Ecto neural progenitor cell (in vitro differentiated cells): ENCODE results near the gene CNTN2.

ENCODE experiments used
- DNase-seq: peaks from one replicate; pipeline ENCODE4 v3.0.0-alpha.2; 2018; ENCODE audit warnings: low spot score

Gene CNTN2

DNA sequence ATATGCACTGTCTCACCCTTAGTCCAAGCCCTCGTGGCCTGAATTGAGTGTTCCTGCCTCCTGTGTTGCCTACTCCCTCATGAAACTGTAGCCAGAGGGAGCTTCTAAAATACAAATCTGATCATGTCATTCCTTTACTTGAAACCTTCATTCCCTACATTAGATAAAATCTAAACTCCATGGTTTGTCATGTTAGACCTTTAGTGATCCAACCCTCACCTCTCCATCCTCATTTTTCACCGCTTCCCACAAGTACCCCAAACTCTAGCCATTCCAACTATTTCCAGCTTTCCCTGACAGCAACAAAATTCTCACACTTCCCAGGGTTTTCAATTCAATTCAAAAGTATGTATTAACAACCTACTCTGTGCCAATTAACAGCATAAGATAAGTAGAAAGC, 18.3 kb upstream of the CNTN2 start:
- DNase-seq, result no peak

DNA sequence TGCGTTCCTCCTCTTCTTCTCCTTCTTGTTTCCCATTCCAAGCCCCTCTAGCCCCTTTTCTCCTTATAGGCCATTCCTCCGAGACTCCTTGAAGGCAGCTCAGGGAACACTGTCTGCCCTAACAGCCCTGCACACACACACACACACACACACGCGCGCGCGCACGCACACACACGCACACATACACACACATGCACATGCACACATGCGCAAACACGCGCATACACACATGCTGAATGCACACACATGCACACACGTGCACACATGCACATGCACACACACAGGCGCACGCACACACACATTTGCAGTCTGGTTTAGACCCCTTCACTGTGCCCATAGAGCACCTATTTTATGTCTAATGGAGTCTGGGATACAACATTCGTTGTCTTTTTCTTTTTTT, 17.8 kb upstream of the CNTN2 start:
- DNase-seq, result no peak

DNA sequence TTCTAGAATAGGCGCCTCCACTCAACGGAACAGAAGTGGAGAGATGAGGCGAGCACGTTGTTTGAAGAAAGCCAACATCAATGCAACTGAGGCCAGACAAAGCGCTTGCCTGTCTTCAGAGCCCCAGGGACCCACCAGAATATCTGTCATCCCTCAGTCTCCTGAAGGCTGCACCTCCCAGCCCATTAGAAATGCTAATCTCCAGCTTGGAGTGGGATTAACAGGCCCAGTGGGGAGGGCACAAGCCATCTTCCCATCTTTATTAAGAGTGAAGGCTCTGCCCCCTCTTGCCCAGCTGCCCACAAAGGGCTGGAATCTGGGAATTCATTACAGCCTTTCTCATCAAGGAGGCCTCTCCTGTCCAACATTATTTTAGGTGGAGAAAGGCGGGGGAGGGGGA, 16.8 kb upstream of the CNTN2 start:
- peak; percentile 73 for DNase-seq

DNA sequence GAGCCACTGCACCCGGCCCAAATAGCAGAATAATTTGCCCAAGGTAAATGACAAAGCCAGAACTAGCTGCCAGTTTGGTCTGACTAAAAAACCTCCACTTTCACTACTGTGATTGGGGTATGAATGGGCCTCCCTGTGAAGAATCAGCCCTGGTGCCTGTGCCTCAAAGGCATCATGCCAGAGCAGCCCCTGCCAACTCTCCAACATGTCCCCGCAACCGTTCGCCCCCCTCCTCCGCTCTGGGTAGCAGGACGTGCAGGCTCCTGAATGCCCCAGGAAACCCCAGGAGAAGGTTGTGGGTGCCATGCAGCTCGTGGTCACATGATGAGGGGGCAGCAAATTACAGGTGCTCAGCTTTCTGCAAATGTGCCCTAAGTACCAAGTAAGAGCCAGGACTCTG, 14.6 kb upstream of the CNTN2 start:
- DNase-seq, result no peak

DNA sequence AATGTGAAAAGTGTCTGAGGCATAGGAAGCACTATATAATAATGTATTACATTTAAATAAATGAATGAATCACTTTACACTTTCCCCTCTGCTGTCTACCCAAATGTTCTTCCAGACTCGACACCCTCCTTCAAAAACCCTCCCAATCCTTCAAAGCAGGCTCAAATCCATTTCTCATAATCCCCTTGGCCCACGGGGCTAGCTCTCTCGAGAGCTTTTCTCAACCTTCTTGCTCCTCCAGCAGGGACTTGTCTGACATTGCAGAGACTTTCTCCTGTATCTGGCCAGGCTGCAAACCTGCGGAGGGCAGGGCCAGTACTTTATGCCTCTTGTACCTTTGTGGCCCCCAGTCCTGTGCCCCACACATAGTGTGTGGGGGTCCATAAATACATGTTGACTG, 14.1 kb upstream of the CNTN2 start:
- no peak for DNase-seq

DNA sequence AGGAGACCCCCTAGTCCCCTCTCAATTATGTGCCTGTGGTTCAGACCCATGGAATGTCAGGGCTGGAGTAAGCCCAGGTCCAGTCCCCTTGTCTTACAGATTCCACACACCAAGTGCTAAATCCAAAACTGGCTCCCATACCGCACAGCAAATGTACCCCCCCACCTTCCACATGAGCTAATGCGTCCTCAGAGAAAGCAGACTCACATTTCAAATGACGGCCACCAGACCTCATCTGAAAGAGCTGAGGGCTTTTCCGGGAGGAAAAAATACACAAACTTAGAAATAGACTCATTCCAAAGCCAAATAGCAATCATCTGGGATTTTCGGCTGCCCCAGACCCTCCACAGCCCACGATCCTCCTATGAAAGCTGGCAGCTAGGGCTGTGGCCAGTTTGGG, 12.8 kb upstream of the CNTN2 start:
- DNase-seq, result no peak

DNA sequence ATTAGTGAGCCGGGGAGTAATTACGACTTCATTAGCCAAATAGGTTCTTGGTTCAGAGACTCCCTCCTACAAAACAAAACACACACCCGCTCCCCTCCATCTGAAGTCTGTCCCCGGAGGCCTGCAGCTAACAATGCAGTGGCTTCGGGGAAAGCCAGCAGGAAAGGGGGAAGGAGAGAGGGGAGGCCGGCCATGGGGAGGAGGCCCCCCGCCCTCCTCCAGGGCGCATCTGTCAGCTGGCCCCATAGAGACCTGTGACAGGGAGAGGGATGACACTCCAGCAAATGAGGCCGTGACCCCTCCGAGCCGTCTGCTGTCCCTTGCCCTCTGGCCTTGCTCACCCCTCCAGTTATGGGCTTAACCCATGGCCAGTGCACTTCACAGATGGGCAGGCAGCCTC, 12.1 kb upstream of the CNTN2 start:
- no peak for DNase-seq

DNA sequence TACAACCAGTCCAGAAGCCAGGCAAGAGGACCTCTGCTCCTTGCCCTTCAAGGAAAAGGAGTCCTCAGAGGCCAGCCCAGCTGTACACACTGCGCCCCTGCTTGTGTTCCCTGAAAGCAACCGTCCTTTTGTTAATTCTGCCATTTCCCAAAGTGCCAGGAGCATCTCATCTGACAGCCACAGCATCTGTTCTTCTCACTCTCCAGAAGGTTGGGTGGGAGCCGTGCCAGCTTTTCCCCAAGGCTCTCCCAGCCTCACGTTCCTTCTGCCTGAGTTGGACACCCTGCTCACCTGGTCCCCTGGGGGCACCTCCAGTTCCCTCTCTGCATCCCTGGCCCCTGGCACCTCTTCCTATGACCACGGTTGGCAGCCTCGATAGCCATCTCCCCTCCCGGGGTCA, 10.5 kb upstream of the CNTN2 start:
- no peak for DNase-seq

DNA sequence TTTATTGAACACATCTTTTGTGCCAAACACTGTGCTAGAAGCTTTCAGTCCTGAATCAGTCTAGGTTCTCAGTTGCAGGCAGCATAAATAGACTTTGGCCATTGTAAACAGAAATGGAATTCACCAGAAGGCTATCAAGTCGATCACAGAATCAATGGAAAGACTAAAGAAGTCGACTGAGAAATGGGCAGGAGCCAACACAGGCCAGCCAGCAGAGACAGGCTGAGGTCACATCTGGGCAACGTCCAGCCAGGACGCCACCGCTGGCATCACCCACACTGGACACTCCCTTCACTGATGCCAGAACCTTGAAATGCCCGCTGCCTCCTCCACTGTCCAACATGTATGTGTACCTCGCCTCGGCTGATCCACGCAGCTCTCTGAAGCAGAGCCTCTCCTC, 5.5 kb upstream of the CNTN2 start:
- no peak for DNase-seq

DNA sequence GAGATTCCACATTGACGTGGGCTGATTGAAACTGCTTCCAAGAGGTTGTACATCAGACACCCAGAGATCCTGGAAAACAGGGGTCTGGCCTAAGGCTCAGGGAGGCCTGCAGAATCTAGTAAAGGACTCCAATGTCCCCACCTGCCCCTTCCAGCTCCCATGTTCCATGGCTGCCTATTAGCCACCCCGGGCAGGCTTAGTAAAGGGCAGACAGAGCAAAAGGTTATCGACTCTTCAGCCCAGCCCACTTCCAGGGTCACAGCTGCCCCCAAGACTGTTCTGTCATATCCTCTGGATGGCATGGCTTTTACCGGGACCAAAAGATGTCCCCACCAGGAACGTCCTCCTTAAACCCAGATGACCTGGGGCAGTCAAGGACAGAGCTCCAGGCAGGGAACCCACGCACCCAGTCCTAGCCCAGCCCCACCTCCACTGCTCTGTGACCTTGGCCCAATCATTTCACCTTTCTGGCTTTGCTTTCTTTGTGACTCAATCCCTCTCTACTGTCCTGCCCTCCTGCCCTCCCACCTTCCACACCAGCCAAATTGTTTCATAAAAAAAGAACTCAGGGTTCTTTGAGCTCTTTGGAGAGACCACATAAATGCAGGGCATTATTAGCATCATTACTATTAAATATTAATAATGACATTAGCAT, 4.8 kb upstream of the CNTN2 start:
- no peak for DNase-seq

DNA sequence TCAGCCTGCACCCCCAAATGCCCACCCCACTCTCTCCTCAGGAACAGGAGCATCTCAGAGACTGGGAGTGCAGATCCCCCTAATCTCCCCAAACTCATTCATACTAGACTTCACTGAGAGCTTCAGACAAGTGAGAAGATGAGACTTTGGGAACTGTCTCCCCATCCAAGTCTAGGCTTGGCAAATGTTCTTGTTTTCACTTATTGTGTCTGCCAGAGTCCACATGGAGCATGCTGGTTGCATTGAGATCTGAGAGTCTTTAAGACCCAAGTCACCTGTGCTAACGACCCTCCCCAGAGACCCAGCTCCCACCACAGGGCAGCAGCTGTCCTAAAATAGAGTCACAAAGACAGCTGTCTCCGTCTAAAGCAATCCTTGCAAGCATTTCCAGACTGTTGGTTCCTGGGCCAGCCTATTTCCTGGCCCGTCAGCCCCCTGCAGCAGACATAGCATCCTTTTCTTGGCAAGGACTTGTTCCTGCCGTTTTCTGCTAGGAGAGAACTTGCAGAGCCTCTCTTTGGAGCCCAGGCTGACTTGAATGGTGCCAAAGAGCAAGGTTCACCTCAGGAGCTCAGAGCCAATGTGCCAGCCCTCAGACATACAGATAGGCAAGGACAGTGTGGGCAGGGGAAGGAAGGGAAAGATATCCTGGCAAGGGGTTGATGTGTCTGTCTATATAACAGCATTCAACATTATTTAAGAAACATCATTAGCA, 1.9 kb upstream of the CNTN2 start:
- no peak for DNase-seq

DNA sequence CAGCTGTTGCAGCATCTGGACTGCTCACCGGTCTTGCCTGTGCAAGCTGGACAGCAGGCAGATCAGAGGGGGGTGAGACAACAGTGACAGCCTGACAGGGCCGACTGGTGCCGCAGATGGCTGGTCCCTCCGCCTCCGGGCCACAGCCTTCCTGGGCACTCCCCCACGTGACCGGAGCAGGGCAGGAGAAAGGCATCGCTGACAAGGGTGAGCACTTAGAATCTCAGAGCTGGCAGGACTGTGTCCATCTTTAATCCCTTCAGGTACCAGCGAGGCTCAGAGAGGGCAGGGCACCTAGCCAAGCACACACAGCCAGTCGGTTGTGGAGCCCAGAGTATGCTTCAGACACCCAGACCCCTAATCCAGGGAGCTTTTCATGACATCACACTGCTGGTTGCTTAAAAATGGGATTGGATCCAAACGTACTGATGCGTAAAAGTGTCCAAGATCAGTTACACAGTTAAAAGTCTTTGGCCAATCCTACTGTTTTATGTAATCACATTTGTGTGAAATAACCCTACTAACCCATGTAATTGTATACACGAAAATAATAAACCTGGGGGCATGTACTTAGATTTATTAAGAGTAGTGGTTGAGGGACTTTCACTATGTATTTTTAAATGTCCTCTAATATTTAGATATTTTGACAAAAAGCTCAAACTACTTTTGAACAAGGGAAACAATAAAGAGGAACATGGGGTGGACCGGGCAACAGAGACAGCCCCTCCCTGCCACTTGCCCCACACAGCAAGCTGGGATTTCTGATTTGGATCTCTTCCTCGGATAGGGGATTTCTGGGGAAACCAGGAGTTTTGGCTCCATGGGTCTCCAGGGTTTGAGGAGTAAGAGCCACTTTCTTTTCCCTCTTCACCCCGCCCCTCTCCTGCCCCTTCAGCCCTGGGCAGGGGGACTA, 758 bp upstream of the CNTN2 start:
- DNase-seq, result no peak

DNA sequence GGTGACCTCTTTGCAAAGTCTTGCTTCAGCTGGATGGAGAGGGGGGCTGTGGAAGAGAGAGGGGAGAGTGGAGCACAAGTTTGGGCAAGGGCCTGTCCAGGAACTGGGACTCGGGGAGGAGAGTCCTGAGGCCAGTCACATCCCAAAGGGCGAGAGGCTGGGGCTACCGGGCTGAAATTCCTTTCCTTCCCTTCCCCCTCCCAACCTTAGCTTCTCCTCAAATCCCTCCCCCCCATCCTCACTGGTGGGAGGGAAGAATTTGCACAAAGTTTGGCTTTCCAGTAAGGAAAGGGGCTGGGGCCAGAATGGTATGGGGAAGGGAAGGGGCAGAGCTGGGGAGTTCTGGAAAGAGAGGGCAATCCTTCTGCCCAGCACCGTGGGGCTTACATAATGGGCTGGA, 854 bp downstream of the CNTN2 start:
- no peak for DNase-seq

DNA sequence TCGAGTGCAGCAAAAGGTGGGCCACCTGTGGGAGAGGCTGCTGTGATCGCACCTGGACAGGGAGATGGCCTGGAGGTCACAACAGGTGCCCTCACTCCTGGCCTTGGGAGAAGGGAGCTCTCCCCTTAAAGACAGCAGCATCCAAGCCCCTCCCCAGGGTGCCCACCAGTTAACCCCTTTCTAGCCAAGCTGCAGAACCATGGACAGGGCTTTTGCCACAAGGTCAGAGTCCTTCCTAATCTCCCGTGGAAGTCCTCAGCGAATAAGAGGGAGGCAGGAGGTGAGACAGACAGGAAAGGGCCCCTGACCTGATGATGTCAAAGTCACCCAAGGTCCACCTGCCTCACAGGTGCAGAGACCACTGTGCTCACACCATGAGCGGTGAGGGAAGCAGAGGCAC, 1.7 kb downstream of the CNTN2 start:
- no peak for DNase-seq

DNA sequence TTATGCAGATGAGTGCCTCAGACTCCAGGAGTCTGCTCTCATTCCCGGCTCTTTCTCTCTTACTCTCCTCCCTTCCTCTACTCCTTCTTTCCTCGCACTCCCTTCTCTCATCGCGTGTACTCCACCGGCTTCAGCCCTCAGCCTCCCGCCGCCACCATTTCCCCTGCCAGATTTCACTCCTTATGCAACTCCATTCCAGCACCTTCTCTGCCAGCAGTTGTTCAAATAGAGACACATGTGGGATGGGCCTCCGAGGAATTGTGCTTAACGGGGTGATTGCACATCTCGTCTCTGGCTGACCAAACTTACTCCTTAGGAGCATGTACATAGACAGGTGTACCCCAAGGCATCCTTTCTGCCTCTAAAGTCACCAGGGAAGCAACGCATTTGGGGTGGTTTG, 2.1 kb downstream of the CNTN2 start:
- DNase-seq, result no peak

DNA sequence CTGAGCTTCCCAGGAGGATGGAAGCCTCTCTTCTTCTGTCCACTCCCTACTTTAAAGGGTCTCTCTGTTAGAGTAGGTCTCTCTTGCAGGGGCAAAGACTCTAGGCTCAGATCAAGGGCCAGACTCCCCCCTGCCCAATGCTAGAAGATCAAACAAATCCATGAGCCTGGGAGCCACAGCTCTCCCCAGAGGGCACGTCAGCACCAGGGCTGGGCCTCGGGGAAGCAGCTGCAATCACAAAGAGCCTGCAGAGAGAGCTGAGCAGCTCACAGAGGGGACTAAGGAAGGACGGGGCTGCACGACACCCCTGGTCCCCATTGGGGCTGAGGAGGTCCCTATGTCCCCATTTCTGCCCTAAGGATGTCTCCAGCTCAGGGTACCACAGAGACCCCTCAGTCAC, 3.9 kb downstream of the CNTN2 start:
- DNase-seq, result no peak

DNA sequence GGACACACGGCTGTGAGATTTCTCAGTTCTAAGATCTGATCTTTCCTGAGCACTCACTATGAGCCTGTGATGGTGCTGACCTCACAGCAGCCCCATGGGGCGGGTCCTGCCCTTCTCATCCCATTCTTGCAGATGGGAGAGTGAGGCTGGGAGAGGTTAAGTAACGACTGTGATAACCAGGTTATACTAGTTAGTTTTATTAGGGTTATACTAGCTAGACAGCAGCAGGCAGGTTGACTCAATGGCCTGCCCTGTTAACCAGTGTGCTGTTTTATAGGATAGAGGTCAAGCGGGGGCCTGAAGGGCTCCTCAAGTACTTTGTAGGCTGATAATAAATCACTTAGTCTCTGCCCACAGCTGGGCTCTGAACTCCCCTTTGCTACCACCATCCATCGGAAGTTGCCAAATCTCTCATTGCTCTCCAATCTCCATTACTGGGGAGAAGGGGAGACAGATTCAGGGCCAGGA, 4.8 kb downstream of the CNTN2 start:
- no peak for DNase-seq

DNA sequence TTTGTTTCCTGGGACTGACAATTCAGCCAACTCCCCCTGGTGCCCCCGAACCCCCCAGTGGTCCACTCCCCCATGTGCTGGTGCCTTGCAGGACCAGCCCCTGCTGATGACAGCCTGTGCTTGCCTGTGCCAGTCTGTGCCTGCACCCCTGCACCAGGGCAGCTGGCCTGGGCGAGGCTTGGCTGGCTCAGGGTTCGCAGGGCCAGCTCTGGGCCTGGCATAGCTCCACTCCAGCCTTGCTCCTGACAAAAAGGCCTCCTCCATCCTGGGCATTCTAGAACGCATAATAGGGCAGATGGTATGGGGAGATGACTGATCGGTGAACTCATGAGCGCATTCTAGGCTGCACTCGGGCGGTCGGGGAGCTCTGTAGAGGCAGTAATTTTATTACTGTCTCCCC, 5.4 kb downstream of the CNTN2 start:
- no peak for DNase-seq

DNA sequence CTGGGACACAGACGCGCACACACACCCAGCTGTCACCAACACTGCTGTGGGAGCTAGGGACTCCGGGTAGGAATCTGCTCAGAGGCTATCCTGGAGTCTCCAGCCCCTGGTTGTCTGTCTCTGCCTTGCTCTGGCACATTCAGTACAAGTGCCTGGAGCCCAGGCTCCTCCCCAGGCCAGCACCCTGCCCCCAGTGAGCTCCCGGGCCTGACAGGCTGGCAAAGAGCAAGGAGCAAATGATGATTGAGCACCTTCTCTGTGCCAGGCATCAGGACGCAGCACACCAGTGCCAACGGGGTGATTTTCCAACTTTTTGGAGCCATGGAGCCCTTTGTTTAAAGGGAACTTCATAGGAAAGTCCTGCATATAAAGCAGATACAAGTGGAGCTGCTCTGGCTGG, 6.5 kb downstream of the CNTN2 start:
- DNase-seq, result no peak

DNA sequence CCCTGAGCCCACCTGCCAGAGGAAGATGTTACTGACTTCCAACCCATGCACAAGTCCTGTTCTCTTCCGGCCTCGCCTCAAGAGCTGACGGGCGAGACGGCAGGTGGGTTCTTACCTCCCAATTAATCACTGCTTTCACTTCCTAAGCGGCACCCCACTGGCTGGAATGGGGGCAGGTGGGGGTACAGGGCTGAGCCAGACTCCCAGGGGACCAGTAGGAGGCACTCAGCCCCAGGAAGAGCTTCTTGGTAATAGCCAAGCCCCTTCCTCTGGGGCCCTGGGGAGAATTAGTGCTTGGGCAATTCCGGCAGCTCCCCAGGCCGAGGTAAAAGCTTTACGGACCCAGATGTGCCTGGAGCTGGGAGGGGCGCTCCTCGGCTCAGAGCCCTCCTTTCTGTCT, 9.7 kb downstream of the CNTN2 start:
- DNase-seq, result no peak

DNA sequence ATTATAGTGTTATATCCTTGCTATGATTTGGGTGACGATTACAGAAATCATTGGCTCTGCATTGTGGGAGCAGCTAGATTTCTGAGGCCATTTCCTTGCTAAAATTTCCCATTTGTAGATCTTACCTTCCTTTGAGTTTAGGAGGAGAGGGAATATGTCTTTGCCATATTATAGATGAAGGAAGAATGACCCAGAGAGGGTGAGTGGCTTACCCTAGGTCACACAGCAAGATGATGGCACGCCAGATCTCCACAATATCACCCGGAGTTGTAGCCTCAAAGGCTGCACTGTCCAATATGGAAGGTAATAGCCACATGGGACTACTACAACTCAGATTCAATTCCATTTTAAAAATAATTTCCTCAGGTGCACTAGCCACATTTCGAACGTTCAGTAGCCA, 10.3 kb downstream of the CNTN2 start:
- no peak for DNase-seq

DNA sequence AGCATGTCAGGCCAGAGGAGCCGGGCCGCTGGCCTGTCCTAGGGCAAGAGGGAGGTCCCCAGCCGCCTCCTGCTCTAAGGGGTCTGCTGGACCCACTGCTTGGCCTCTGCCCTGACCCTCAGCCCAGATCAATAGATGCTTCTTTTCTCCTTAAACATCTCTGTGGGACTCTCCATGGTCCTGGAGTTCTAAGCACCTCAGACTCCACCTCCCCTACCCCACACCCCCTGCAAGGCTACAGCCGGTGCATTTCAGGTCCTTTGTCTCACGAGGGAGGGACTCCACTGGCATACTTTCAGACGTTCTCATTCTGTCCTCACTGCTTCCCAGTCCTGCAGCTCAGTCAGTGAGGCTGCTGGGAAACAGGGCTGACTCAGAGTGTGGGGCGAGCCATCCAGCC, 11.0 kb downstream of the CNTN2 start:
- DNase-seq, result no peak

DNA sequence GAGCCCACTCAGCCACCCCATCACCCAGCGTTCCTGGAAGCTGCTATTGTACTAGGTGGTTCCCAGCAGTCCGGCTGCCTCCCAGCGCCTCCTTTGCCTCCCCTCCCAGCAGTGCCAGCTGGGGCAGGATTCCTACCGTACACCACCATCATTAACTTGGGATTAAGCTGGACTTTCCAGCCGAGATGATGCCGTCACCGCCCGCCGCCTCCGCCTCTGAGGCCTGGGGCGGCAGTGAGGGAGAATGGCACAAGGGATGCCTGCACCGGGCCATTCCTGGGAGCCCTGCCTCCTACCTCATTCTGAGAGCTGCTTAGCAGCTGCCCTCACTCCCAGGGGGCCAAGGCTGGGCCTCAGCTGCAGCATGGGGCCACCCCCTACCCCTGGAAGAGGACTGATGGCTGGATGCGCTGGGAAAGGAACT, 13.2 kb downstream of the CNTN2 start:
- DNase-seq, result no peak
